ENCODE data around the gene UGT1A5.

Gene UGT1A5

GRCh38 chr2:233807966-233808935, 95.5 kb downstream of the UGT1A5 start:
- no peak for DNase-seq (ENCODE audit: low read depth in 4 of 4, low spot score in 1 of 4)

- no peak for DNase-seq (ENCODE audit: low read depth in 4 of 4, low spot score in 1 of 4)
Measured at GRCh38 chr2:233810385-233810784, 97.7 kb downstream of the UGT1A5 start.

GRCh38 chr2:233811087-233811486, 98.4 kb downstream of the UGT1A5 start:
- DNase-seq (ENCODE audit: low read depth in 4 of 4, low spot score in 1 of 4): no peak

- DNase-seq (ENCODE audit: low read depth in 4 of 4, low spot score in 1 of 4): no peak
Measured at GRCh38 chr2:233811732-233812131, 99.0 kb downstream of the UGT1A5 start.

- DNase-seq (ENCODE audit: low read depth in 4 of 4, low spot score in 1 of 4): no peak
Measured at GRCh38 chr2:233813236-233814055, 100.7 kb downstream of the UGT1A5 start.

- no peak for DNase-seq (ENCODE audit: low read depth in 4 of 4, low spot score in 1 of 4)
Measured at GRCh38 chr2:233814056-233814835, 101.5 kb downstream of the UGT1A5 start.

- no peak for DNase-seq (ENCODE audit: low read depth in 4 of 4, low spot score in 1 of 4)
Measured at GRCh38 chr2:233815861-233816260, 103.2 kb downstream of the UGT1A5 start.

- DNase-seq (ENCODE audit: low read depth in 4 of 4, low spot score in 1 of 4): no peak
Measured at GRCh38 chr2:233816334-233816733, 103.6 kb downstream of the UGT1A5 start.

- no peak for DNase-seq (ENCODE audit: low read depth in 4 of 4, low spot score in 1 of 4)
Measured at GRCh38 chr2:233816771-233817170, 104.1 kb downstream of the UGT1A5 start.

GRCh38 chr2:233817361-233817911, 104.7 kb downstream of the UGT1A5 start:
- no peak for DNase-seq (ENCODE audit: low read depth in 4 of 4, low spot score in 1 of 4)

- DNase-seq (ENCODE audit: low read depth in 4 of 4, low spot score in 1 of 4): no peak
Measured at GRCh38 chr2:233817995-233818638, 105.4 kb downstream of the UGT1A5 start.

- DNase-seq (ENCODE audit: low read depth in 4 of 4, low spot score in 1 of 4): no peak
Measured at GRCh38 chr2:233818639-233819621, 106.2 kb downstream of the UGT1A5 start.

GRCh38 chr2:233819884-233820773, 107.4 kb downstream of the UGT1A5 start:
- no peak for DNase-seq (ENCODE audit: low read depth in 4 of 4, low spot score in 1 of 4)

GRCh38 chr2:233820774-233821105, 108.0 kb downstream of the UGT1A5 start:
- DNase-seq (ENCODE audit: low read depth in 4 of 4, low spot score in 1 of 4): no peak

- no peak for DNase-seq (ENCODE audit: low read depth in 4 of 4, low spot score in 1 of 4)
Measured at GRCh38 chr2:233821196-233821595, 108.5 kb downstream of the UGT1A5 start.

- DNase-seq (ENCODE audit: low read depth in 4 of 4, low spot score in 1 of 4): no peak
Measured at GRCh38 chr2:233821709-233822100, 109.0 kb downstream of the UGT1A5 start.

GRCh38 chr2:233822101-233822771, 109.5 kb downstream of the UGT1A5 start:
- DNase-seq (ENCODE audit: low read depth in 4 of 4, low spot score in 1 of 4): no peak
